Mesodermal cell (in vitro differentiated cells): Measurements from ENCODE around the gene MIPEP.
"Not testable (repeated sequence)": the region's sequence is repeated elsewhere in the genome, so short reads cannot be mapped to it uniquely, and the experiment has no call there.

ENCODE experiments used
- H3K27ac ChIP-seq: 2 replicates; pipeline ENCODE4 v1.7.0; 2013; ENCODE audit warnings: mild to moderate bottlenecking, low read depth, low read length, moderate library complexity; ENCODE audit not compliant: severe bottlenecking
- H3K36me3 ChIP-seq: 2 replicates; pipeline ENCODE4 v1.7.1; 2013; ENCODE audit warnings: mild to moderate bottlenecking, low read length, moderate library complexity; ENCODE audit not compliant: control insufficient read depth, insufficient read depth
- H3K4me1 ChIP-seq: one replicate; pipeline ENCODE4 v1.7.1; 2013; ENCODE audit warnings: mild to moderate bottlenecking, low read length; ENCODE audit not compliant: insufficient read depth, control insufficient read depth, poor library complexity, severe bottlenecking
- H3K4me3 ChIP-seq: 2 replicates; pipeline ENCODE4 v1.7.0; 2013; ENCODE audit warnings: low read length, control low read depth, mild to moderate bottlenecking; ENCODE audit not compliant: insufficient read depth, poor library complexity, severe bottlenecking; ENCODE audit errors: extremely low read depth
- H3K9me3 ChIP-seq: 2 replicates; pipeline ENCODE4 v1.7.1; 2013; ENCODE audit warnings: mild to moderate bottlenecking, low read length, moderate library complexity; ENCODE audit not compliant: control insufficient read depth
- WGBS, 2 experiments: methylation state at CpG; one replicate each; pipeline ENCODE4 v1.1.5; 2013; ENCODE audit warnings: missing lambda C conversion rate in 2 of 2; ENCODE audit not compliant: insufficient coverage in 2 of 2; 5-methylcytosine and 5-hydroxymethylcytosine counted together

MIPEP gene

DNA sequence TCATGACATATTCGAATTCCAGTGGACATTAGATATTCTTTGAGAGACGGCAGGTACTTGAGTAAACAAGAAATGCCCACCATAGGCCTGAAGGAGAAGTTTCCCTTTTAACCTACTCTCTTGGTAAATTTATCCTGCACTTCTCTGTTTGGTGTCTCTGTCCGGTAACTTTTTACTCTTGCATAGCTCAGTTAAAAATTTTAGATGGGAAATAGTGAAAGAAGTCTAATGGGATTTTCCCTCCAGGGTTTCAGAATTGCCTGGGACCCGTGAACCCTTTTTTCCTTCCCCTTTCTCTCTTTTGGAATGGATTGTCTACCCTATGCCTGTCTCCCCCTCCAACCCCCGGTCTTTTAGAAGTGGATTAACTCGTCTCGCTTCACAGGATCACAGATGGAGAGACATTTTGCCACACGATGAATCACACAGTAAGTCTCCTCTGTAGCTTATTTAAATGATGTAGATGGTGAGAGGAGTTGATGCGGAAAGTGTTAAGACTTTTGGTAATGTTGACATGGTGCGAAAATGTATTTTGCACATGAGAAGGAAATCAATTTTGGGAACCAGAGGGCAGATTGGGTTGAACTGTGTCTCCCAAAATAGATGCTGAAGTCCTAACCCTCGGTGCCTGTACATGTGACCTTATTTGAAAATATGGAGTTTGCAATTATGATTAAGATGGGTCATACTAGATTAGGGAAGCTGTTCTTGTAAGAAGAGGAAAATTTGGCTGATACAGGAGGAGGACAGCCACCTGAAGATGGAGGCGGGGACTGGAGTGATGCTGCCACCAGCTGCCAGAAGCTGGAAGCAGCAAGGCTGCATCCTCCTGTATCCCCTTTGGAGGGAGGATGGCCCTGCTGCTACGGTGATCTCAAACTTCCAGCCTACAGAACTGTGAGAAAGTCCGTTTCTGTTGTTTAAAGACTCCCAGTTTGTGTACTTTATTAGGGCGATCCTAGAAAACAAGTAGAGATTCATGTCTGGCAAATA lies 711 bp upstream of the MIPEP start:
- no peaks in the 10 kb centered on the region for H3K9me3 ChIP-seq
- no peak overlapping the region for H3K27ac ChIP-seq
- H3K4me1 ChIP-seq = no peaks in the 10 kb centered on the region
- H3K36me3 ChIP-seq = peaks cover 3% of the 10 kb centered on the region
- WGBS, 2 experiments = 61 to 65% methylated on average over 8 to 11 of the region's 15 CpGs
- H3K4me3 ChIP-seq = peak overlapping the region; percentile 81

DNA sequence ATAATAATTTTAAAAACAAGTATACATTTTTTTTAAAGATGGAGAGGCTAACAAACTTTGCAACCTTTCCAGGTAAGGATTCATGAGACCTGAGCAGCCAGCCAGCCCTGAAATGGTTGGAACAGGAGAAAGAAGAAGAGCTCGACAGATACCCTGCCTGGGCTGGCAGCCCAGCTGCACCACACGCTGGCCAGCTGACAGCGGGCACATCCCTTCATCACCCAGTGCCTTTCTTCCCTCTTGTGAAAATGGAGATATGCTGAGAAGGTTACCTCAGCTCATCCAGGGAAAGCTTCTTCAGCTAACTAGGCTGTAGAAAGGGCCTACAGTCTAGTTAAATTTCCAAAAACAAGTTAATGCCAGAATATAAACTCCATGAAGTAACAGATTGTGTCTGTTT lies 4.8 kb downstream of the MIPEP start:
- WGBS, 2 experiments = no CpG with 5 or more reads among the region's 3 CpGs
- not testable (repeated sequence) for H3K9me3 ChIP-seq, H3K27ac ChIP-seq, H3K36me3 ChIP-seq, H3K4me3 ChIP-seq, H3K4me1 ChIP-seq

DNA sequence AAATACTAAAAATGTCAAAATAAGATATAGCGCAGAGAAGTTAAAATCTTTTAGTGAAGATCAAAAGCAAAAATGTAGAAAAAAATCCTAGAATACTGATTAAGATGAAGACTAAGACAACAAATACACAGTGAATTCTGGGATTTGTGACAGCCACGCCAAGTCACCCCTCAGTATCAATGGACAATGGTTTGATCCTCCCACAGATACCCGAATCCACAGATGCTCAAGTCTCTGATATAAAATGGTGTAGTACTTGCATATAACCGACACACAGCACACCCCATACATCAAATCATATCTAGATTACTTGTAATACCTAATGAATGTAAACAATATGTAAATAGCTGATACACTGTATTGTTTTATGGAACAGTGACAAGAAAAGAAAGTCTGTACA lies 5.9 kb downstream of the MIPEP start:
- H3K9me3 ChIP-seq = no peaks in the 10 kb centered on the region
- no peak overlapping the region for H3K4me3 ChIP-seq
- no peak overlapping the region for H3K27ac ChIP-seq
- WGBS, 2 experiments = no CpG with 5 or more reads among the region's 4 CpGs
- no peaks in the 10 kb centered on the region for H3K4me1 ChIP-seq
- peaks cover 14% of the 10 kb centered on the region for H3K36me3 ChIP-seq

DNA sequence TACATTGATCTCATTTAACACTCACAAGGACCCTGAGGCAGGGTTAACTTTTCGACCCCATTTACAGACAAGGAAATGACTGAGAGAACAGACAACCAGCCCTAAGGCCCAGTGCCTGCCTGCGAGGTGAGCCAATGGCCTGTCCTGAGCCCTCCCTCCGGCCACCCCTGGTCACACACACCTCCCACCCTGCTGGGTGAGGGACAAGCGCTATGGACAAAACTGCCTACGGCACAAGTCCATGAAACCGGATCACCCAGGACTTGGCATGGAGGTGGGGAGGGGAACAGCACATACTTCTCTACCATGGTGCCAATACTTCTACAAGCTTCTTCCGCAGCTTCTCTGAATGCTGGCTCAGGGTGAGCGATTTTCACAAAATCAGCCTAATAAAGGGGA lies 7.8 kb downstream of the MIPEP start:
- H3K4me3 ChIP-seq, H3K4me1 ChIP-seq, H3K9me3 ChIP-seq, H3K27ac ChIP-seq: not testable (repeated sequence)
- H3K36me3 ChIP-seq = peaks cover 14% of the 10 kb centered on the region
- 86 to 93% methylated on average over 3 of the region's 8 CpGs for WGBS, 2 experiments

DNA sequence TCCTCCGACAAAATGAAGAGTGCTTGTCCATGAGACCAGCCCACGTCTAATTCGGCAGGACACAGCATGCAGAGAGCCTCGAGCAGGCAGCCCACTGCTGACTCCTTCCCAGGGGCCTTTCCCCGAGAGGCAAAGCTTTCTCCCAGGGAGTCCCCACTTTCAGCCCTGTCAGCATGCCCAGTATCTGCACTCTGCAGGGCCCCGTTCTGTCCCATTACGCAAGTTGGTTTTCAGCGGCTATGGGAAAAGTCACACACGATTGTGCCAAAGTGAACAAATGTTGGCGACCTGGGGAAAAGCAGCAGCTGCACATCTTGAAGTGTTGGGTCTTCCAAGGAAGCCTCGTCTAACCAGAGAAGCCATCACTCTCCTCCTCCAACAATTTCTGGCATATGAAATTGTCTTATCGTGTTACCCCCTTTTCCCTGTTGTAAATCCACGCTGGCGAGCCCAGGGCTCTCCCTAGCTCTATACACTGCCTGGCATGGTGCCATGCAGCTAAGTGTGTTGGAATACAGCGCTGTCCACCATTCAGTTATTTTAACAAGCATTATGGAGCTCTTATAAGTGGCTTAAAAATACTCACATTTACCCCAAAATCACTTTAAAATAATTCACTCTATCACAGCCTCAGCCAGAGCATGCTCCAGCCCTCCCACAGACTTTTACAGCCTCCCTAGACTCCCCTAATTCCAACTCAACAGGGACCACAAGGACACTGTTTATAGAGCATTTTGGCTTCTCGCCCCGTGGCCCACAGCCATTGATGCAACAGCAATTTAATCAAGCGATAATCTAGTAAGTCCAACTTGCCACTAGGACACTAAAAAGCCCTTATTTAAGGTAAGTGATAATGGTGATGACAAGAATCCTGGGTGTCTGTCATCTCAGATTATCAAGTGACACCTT lies 8.5 kb downstream of the MIPEP start:
- not testable (repeated sequence) for H3K4me1 ChIP-seq, H3K9me3 ChIP-seq, H3K27ac ChIP-seq, H3K4me3 ChIP-seq
- 92 to 100% methylated on average over 1 to 2 of the region's 18 CpGs for WGBS, 2 experiments
- H3K36me3 ChIP-seq = peaks cover 14% of the 10 kb centered on the region

DNA sequence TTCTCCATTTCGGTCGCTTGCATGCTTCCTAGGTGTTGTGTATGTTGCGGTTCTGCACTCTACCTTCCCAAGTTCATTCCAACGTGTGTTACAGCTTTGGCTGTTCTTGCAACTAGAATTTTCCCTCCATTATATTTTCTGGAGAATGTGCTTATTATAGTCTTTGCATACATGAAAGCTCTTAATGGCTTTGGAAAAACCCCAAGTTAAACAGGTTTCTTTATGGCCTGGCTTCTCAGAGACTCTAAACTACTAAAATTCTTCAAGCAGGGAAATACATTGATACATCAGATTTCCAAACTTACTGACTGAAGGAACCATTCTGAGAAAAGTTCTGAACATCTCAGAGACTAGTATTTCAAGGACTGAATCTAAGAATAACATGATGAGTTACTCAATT lies 11.9 kb downstream of the MIPEP start:
- no peaks in the 10 kb centered on the region for H3K4me1 ChIP-seq
- WGBS, 2 experiments = 83% methylated on average over 2 of the region's 4 CpGs; no CpG with 5 or more reads in 1 of the 2 experiments
- no peaks in the 10 kb centered on the region for H3K9me3 ChIP-seq
- peaks cover 7% of the 10 kb centered on the region for H3K36me3 ChIP-seq
- H3K4me3 ChIP-seq = no peak overlapping the region
- no peak overlapping the region for H3K27ac ChIP-seq

DNA sequence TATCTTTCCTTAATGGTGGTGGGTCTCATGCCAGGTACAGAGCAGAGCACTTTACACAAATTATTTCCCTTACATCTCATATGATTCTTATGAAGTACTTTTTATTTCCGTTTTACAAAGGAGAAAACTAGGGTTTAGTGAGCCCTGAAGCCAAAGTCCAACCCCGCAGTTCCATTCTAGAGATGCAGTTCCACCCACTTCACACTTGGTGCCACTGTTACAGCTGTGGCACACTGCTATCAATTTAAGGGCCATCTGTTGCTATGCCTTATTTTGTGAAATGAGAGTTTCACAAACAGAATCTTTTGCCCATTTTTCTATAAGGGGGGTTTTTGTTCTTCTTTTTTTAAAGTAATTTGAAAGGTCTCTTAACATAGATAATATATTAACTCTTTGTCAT lies 12.9 kb downstream of the MIPEP start:
- Histone ChIP-seq H3K27ac (no peak overlapping the region), H3K4me1 (no peaks in the 10 kb centered on the region), H3K36me3 (peaks cover 5% of the 10 kb centered on the region), H3K4me3 (no peak overlapping the region), H3K9me3 (no peaks in the 10 kb centered on the region)
- 85% methylated on average over 2 of the region's 2 CpGs; no CpG with 5 or more reads in 1 of the 2 experiments for WGBS, 2 experiments

DNA sequence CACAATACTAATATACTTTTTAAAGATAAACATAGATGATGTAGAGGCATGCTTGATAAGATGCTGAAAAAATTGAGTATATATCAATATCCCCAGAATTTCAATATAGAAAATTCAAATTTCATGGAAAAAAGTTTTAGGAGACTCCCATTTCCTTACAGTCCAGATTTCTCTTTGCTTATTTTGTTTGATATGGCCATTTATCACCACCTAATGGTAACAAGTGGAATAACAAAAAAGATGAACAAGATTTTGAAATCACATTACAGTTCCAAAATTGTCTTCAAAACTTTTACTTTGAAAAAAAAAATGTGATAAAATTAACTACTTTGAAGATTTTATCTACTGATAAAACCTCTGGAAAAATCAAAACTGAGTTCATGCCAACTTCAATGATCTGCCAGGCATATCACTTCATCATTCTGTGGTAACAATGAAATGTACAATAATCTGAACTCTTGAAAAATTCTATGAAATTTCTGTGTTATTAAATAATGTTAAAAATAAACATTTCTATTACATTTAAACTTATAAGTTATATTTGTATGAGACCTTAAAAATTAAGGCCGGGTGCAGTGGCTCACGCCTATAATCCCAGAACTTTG lies 17.5 kb downstream of the MIPEP start:
- Histone ChIP-seq H3K36me3 (no peaks in the 10 kb centered on the region), H3K4me3 (no peak overlapping the region), H3K27ac (no peak overlapping the region), H3K9me3 (no peaks in the 10 kb centered on the region), H3K4me1 (peaks cover 5% of the 10 kb centered on the region)
- WGBS, 2 experiments = no CpG with 5 or more reads among the region's 2 CpGs

DNA sequence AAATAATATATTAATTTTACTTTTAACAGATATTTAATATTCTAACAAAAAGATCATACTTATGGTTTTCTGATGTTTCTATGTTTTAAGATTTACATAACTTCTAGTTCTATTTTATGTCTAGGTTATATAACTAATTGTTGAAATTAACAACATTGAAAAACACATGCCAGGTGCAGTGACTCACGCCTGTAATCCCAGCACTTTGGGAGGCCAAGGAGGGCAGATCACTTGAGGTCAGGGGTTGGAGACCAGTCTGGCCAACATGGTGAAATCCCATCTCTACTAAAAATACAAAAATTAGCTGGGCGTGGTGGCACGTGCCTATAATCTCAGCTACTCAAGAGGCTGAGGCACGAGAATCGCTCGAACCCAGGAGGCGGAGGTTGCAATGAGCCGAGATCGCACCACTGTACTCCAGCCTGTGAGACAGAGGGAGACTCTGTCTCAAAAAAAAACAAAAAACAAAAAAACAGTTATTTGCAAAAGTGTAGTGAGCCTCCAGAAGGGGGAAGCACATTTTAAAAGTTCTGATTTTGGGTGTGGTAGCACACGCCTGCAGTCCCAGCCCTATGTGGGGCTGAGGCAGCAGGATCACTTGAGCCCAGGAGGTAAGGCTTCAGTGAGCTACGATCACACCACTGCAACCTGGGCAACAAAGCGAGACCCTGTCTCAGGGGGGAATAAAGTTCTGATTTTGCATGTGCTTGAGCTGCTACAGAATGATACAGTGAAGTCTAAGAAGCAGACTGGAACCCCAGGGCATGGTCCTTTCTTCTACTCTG lies 18.7 kb downstream of the MIPEP start:
- no peaks in the 10 kb centered on the region for H3K36me3 ChIP-seq
- peaks cover 7% of the 10 kb centered on the region for H3K4me1 ChIP-seq
- WGBS, 2 experiments = 92 to 96% methylated on average over 10 to 12 of the region's 12 CpGs
- no peaks in the 10 kb centered on the region for H3K9me3 ChIP-seq
- no peak overlapping the region for H3K4me3 ChIP-seq
- H3K27ac ChIP-seq = no peak overlapping the region

DNA sequence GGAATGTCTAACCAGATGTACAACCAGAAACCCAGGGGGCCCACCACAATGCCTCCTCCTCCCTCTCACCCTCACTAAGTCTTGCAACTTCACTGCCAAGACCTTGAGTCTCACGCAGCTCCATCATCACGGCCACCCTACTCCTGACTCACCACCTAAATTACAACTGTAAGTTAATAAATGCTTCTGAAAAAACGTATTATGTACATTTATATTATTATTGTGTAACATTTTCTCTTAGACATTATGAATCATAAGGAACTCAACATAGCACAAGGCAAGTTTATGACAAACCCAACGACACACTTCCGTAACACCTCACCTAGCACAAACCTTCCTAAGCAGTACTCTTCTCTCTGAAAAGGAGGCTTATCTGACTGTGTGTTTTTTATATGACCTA lies 20.7 kb downstream of the MIPEP start:
- WGBS, 2 experiments = 100% methylated on average over 2 of the region's 5 CpGs; no CpG with 5 or more reads in 1 of the 2 experiments
- Histone ChIP-seq H3K27ac (no peak overlapping the region), H3K36me3 (no peaks in the 10 kb centered on the region), H3K9me3 (no peaks in the 10 kb centered on the region), H3K4me1 (peaks cover 7% of the 10 kb centered on the region), H3K4me3 (no peak overlapping the region)
